ENCODE data around the gene MYH9. TPM values are rescaled to one million over a fixed set of nuclear protein-coding genes. Genes with fewer than 3 reads are reported as not detected.

The MYH9 gene
- total RNA-seq, 1 donor: 340 TPM

- H3K4me1 ChIP-seq (ENCODE audit: insufficient read depth, low read length): peaks cover 100% of the 10 kb centered on the region
- H3K27me3 ChIP-seq (ENCODE audit: insufficient read depth, low read length): no peaks in the 10 kb centered on the region
- no peaks in the 10 kb centered on the region for H3K9me3 ChIP-seq (ENCODE audit: low read depth, low read length)
- H3K4me3 ChIP-seq (ENCODE audit: low read length): no peak overlapping the region
Observed at GRCh38 chr22:36356708-36357624, 30.8 kb downstream of the MYH9 start.

- H3K4me3 ChIP-seq (ENCODE audit: low read length): no peak overlapping the region
Observed at GRCh38 chr22:36355894-36356293, 31.9 kb downstream of the MYH9 start.

GRCh38 chr22:36355362-36355761 is 32.4 kb downstream of the MYH9 start:
- peaks cover 100% of the 10 kb centered on the region for H3K4me1 ChIP-seq (ENCODE audit: insufficient read depth, low read length)
- no peaks in the 10 kb centered on the region for H3K27me3 ChIP-seq (ENCODE audit: insufficient read depth, low read length)
- H3K9me3 ChIP-seq (ENCODE audit: low read depth, low read length): no peaks in the 10 kb centered on the region
- H3K4me3 ChIP-seq (ENCODE audit: low read length): no peak overlapping the region

More at GRCh38 chr22:36355894-36356293, 31.9 kb downstream of the MYH9 start:
- Histone ChIP-seq H3K9me3 (ENCODE audit: low read depth, low read length) (no peaks in the 10 kb centered on the region), H3K27me3 (ENCODE audit: insufficient read depth, low read length) (no peaks in the 10 kb centered on the region), H3K4me1 (ENCODE audit: insufficient read depth, low read length) (peaks cover 100% of the 10 kb centered on the region)

- Histone ChIP-seq H3K4me3 (ENCODE audit: low read length) (no peak overlapping the region), H3K27me3 (ENCODE audit: insufficient read depth, low read length) (no peaks in the 10 kb centered on the region), H3K4me1 (ENCODE audit: insufficient read depth, low read length) (peaks cover 89% of the 10 kb centered on the region), H3K9me3 (ENCODE audit: low read depth, low read length) (no peaks in the 10 kb centered on the region)
Observed at GRCh38 chr22:36352803-36353507, 34.8 kb downstream of the MYH9 start.

GRCh38 chr22:36351921-36352802 is 35.6 kb downstream of the MYH9 start:
- Histone ChIP-seq H3K4me3 (ENCODE audit: low read length) (no peak overlapping the region), H3K4me1 (ENCODE audit: insufficient read depth, low read length) (peaks cover 85% of the 10 kb centered on the region), H3K9me3 (ENCODE audit: low read depth, low read length) (no peaks in the 10 kb centered on the region), H3K27me3 (ENCODE audit: insufficient read depth, low read length) (no peaks in the 10 kb centered on the region)

- peaks cover 84% of the 10 kb centered on the region for H3K4me1 ChIP-seq (ENCODE audit: insufficient read depth, low read length)
- H3K4me3 ChIP-seq (ENCODE audit: low read length): no peak overlapping the region
- no peaks in the 10 kb centered on the region for H3K27me3 ChIP-seq (ENCODE audit: insufficient read depth, low read length)
- no peaks in the 10 kb centered on the region for H3K9me3 ChIP-seq (ENCODE audit: low read depth, low read length)
Observed at GRCh38 chr22:36350751-36351594, 36.8 kb downstream of the MYH9 start.

- Histone ChIP-seq H3K4me1 (ENCODE audit: insufficient read depth, low read length) (peaks cover 82% of the 10 kb centered on the region), H3K9me3 (ENCODE audit: low read depth, low read length) (no peaks in the 10 kb centered on the region), H3K27me3 (ENCODE audit: insufficient read depth, low read length) (no peaks in the 10 kb centered on the region), H3K4me3 (ENCODE audit: low read length) (no peak overlapping the region)
Observed at GRCh38 chr22:36349726-36350125, 38.0 kb downstream of the MYH9 start.

GRCh38 chr22:36348760-36349159 is 39.0 kb downstream of the MYH9 start:
- no peaks in the 10 kb centered on the region for H3K9me3 ChIP-seq (ENCODE audit: low read depth, low read length)

GRCh38 chr22:36347094-36347493 is 40.7 kb downstream of the MYH9 start:
- Histone ChIP-seq H3K9me3 (ENCODE audit: low read depth, low read length) (no peaks in the 10 kb centered on the region), H3K4me3 (ENCODE audit: low read length) (no peak overlapping the region), H3K4me1 (ENCODE audit: insufficient read depth, low read length) (peaks cover 75% of the 10 kb centered on the region), H3K27me3 (ENCODE audit: insufficient read depth, low read length) (no peaks in the 10 kb centered on the region)

More at GRCh38 chr22:36348760-36349159, 39.0 kb downstream of the MYH9 start:
- Histone ChIP-seq H3K27me3 (ENCODE audit: insufficient read depth, low read length) (no peaks in the 10 kb centered on the region), H3K4me1 (ENCODE audit: insufficient read depth, low read length) (peaks cover 82% of the 10 kb centered on the region), H3K4me3 (ENCODE audit: low read length) (no peak overlapping the region)

GRCh38 chr22:36344106-36344827 is 43.5 kb downstream of the MYH9 start:
- Histone ChIP-seq H3K4me1 (ENCODE audit: insufficient read depth, low read length) (peaks cover 78% of the 10 kb centered on the region), H3K4me3 (ENCODE audit: low read length) (no peak overlapping the region), H3K27me3 (ENCODE audit: insufficient read depth, low read length) (no peaks in the 10 kb centered on the region), H3K9me3 (ENCODE audit: low read depth, low read length) (no peaks in the 10 kb centered on the region)

GRCh38 chr22:36343720-36344105 is 44.1 kb downstream of the MYH9 start:
- H3K4me1 ChIP-seq (ENCODE audit: insufficient read depth, low read length): peaks cover 78% of the 10 kb centered on the region
- H3K4me3 ChIP-seq (ENCODE audit: low read length): no peak overlapping the region

GRCh38 chr22:36343070-36343719 is 44.6 kb downstream of the MYH9 start:
- Histone ChIP-seq H3K9me3 (ENCODE audit: low read depth, low read length) (no peaks in the 10 kb centered on the region), H3K4me3 (ENCODE audit: low read length) (no peak overlapping the region), H3K27me3 (ENCODE audit: insufficient read depth, low read length) (no peaks in the 10 kb centered on the region), H3K4me1 (ENCODE audit: insufficient read depth, low read length) (peaks cover 79% of the 10 kb centered on the region)

More at GRCh38 chr22:36343720-36344105, 44.1 kb downstream of the MYH9 start:
- H3K27me3 ChIP-seq (ENCODE audit: insufficient read depth, low read length): no peaks in the 10 kb centered on the region
- H3K9me3 ChIP-seq (ENCODE audit: low read depth, low read length): no peaks in the 10 kb centered on the region

GRCh38 chr22:36341640-36342041 is 46.1 kb downstream of the MYH9 start:
- Histone ChIP-seq H3K9me3 (ENCODE audit: low read depth, low read length) (no peaks in the 10 kb centered on the region), H3K4me1 (ENCODE audit: insufficient read depth, low read length) (peaks cover 84% of the 10 kb centered on the region), H3K27me3 (ENCODE audit: insufficient read depth, low read length) (no peaks in the 10 kb centered on the region), H3K4me3 (ENCODE audit: low read length) (no peak overlapping the region)

Data from mononuclear cell (primary cell).